Spinal cord (tissue), 10 donors: ENCODE measurements around the gene RND3. TPM values are rescaled to one million over a fixed set of nuclear protein-coding genes. Genes with fewer than 3 reads are reported as not detected.
A peak's percentile ranks its signal among the peaks of the same experiment; 100 is the strongest.

Source experiments
- DNase-seq, 6 donors: peaks; one replicate each; pipeline versions ENCODE4 v3.0.0 to v3.0.0-alpha.2; 2013 to 2015; ENCODE audit warnings: low spot score in 6 of 6, low read depth in 4 of 6
- H3K27ac ChIP-seq: one replicate; pipeline ENCODE4 v1.5.1; 2013; ENCODE audit warnings: low read depth, low read length, control low read depth
- H3K27me3 ChIP-seq: one replicate; pipeline ENCODE4 v1.6.1; 2013; ENCODE audit warnings: low read length; ENCODE audit not compliant: control insufficient read depth, insufficient read depth
- H3K36me3 ChIP-seq: one replicate; pipeline ENCODE4 v1.6.1; 2013; ENCODE audit warnings: low read length; ENCODE audit not compliant: control insufficient read depth, insufficient read depth
- H3K4me1 ChIP-seq: one replicate; pipeline ENCODE4 v1.6.1; 2013; ENCODE audit warnings: low read length; ENCODE audit not compliant: control insufficient read depth, insufficient read depth
- H3K4me3 ChIP-seq: one replicate; pipeline ENCODE4 v1.5.1; 2013; ENCODE audit warnings: low read depth, low read length, control low read depth
- H3K9me3 ChIP-seq: one replicate; pipeline ENCODE4 v1.6.1; 2013; ENCODE audit warnings: low read length; ENCODE audit not compliant: control insufficient read depth, insufficient read depth
- WGBS: methylation state at CpG from one replicate; pipeline ENCODE4 v1.1.5; 2013; ENCODE audit warnings: missing lambda C conversion rate; ENCODE audit not compliant: insufficient coverage; 5-methylcytosine and 5-hydroxymethylcytosine counted together
- polyA plus RNA-seq, 2 donors: library from polyadenylated mRNA; unstranded; fragments of 120-200 nt; gene quantifications; one replicate each; pipeline ENCODE4 v1.2.1, GENCODE V29; 2013; ENCODE audit not compliant: insufficient read length in 2 of 2
- total RNA-seq, 2 donors: library from RNA; depleted of rRNA in 1 of 2; stranded (reverse); fragments of 120-200 nt in 1 of 2; fragments of >200 nt in 1 of 2; gene quantifications; one replicate each; pipeline versions ENCODE4 v1.2.3 to v1.2.4, GENCODE V29; 2013 to 2014
- donor health status: healthy.

The RND3 gene
- total and polyA plus RNA-seq, 4 donors, result 33.7 to 62.7 (median 51.2) TPM

DNA sequence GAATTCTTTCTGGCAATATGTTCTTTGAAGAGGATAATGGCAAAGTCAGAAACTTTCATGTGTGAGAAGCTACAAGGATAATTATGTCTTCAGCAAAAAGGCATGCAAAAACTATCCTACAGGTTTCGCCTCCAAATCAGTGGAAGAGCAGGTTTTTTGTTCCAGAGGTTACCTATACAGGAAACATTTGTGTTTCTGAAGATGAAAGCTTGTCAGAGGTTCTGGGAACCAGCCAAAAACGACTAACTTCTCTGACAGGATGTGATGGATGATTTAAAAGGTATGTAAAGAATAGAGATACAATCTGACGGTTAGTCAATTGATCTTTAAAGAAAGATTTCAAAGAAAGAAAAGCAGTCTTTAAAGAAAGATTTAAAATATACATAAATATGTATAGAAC, 37.6 kb downstream of the RND3 start:
- Histone ChIP-seq H3K36me3 (no peaks in the 10 kb centered on the region), H3K4me3 (no peak overlapping the region), H3K27ac (no peak overlapping the region), H3K9me3 (no peaks in the 10 kb centered on the region), H3K4me1 (no peaks in the 10 kb centered on the region), H3K27me3 (no peaks in the 10 kb centered on the region)
- DNase-seq, result no peak
- no CpG with 5 or more reads among the region's 3 CpGs for WGBS

GRCh38 chr2:150445398-150445797, 42.1 kb downstream of the RND3 start:
- WGBS, result 94% methylated on average over 1 of the region's 1 CpG
- H3K27ac ChIP-seq, result no peak overlapping the region
- no peak for DNase-seq

DNA sequence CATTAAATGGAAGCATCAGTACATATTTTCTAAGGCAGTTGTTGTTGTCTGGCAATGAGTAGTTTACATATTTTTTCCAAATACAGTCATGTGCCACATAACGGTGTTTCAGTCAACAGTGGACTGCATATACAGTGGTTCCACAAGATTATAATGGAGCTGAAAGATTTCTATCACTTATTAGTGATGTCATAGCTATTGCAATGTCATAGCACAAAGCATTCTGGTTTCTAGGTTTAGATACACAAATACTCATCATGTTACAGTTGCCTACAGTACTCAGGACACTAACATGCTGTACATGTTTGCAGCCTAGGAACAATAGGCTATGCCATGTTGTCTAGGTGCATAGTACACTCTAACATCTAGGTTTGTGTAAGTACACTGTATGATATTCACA, 45.0 kb downstream of the RND3 start:
- H3K27ac ChIP-seq, result no peak overlapping the region
- no peaks in the 10 kb centered on the region for H3K36me3 ChIP-seq
- no peaks in the 10 kb centered on the region for H3K9me3 ChIP-seq
- no peak for DNase-seq
- no peaks in the 10 kb centered on the region for H3K27me3 ChIP-seq
- no CpG with 5 or more reads among the region's 1 CpG for WGBS
- no peak overlapping the region for H3K4me3 ChIP-seq
- no peaks in the 10 kb centered on the region for H3K4me1 ChIP-seq

More at GRCh38 chr2:150445398-150445797, 42.1 kb downstream of the RND3 start:
- Histone ChIP-seq H3K9me3 (no peaks in the 10 kb centered on the region), H3K4me1 (no peaks in the 10 kb centered on the region), H3K36me3 (no peaks in the 10 kb centered on the region), H3K27me3 (no peaks in the 10 kb centered on the region), H3K4me3 (no peak overlapping the region)

GRCh38 chr2:150441784-150442183, 45.7 kb downstream of the RND3 start:
- Histone ChIP-seq H3K36me3 (no peaks in the 10 kb centered on the region), H3K27ac (no peak overlapping the region), H3K9me3 (no peaks in the 10 kb centered on the region), H3K27me3 (no peaks in the 10 kb centered on the region), H3K4me1 (no peaks in the 10 kb centered on the region), H3K4me3 (no peak overlapping the region)
- no peak for DNase-seq
- WGBS, result no CpG with 5 or more reads among the region's 2 CpGs

DNA sequence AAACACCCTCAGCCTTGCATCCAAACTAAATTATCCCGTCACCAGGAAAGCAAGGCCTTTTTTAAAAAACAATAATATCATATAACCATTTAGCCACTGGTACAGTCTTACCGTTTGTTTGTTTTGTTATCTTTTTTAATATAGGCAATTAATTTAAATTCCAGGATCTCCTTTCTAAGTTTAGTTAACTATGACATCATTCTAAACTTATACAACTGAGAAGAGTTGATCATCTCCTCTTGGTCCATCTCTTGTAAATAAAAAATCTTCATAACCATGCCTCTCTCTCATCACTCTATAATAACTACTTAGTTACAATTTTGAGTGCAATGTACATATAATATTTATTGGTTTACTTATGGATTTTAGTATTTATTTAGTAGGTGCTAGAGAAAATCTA, 46.2 kb downstream of the RND3 start:
- H3K27ac ChIP-seq, result no peak overlapping the region
- no peak for DNase-seq
- H3K27me3 ChIP-seq, result no peaks in the 10 kb centered on the region
- H3K9me3 ChIP-seq, result no peaks in the 10 kb centered on the region
- H3K36me3 ChIP-seq, result no peaks in the 10 kb centered on the region
- WGBS, result no CpG with 5 or more reads among the region's 2 CpGs
- H3K4me3 ChIP-seq, result no peak overlapping the region
- no peaks in the 10 kb centered on the region for H3K4me1 ChIP-seq

- no peak overlapping the region for H3K4me3 ChIP-seq
- no peaks in the 10 kb centered on the region for H3K4me1 ChIP-seq
- no peak overlapping the region for H3K27ac ChIP-seq
- no peak for DNase-seq
- WGBS, result no CpG with 5 or more reads among the region's 2 CpGs
- H3K27me3 ChIP-seq, result no peaks in the 10 kb centered on the region
- H3K36me3 ChIP-seq, result no peaks in the 10 kb centered on the region
- no peaks in the 10 kb centered on the region for H3K9me3 ChIP-seq
These were observed 48.8 kb downstream of the RND3 start for GRCh38 chr2:150438654-150439053.

- no peak for DNase-seq
- Histone ChIP-seq H3K27me3 (no peaks in the 10 kb centered on the region), H3K36me3 (no peaks in the 10 kb centered on the region), H3K4me3 (no peak overlapping the region), H3K27ac (no peak overlapping the region), H3K4me1 (no peaks in the 10 kb centered on the region), H3K9me3 (no peaks in the 10 kb centered on the region)
- WGBS, result no CpG with 5 or more reads among the region's 2 CpGs
These were observed 49.4 kb downstream of the RND3 start for GRCh38 chr2:150438041-150438440.

- Histone ChIP-seq H3K4me3 (no peak overlapping the region), H3K9me3 (no peaks in the 10 kb centered on the region), H3K36me3 (no peaks in the 10 kb centered on the region), H3K27me3 (no peaks in the 10 kb centered on the region), H3K27ac (no peak overlapping the region), H3K4me1 (no peaks in the 10 kb centered on the region)
- WGBS, result 56% methylated on average over 2 of the region's 3 CpGs
- peak in 1 of 6 donors; percentile 82 for DNase-seq
These were observed 55.2 kb downstream of the RND3 start for GRCh38 chr2:150432312-150432625.

DNA sequence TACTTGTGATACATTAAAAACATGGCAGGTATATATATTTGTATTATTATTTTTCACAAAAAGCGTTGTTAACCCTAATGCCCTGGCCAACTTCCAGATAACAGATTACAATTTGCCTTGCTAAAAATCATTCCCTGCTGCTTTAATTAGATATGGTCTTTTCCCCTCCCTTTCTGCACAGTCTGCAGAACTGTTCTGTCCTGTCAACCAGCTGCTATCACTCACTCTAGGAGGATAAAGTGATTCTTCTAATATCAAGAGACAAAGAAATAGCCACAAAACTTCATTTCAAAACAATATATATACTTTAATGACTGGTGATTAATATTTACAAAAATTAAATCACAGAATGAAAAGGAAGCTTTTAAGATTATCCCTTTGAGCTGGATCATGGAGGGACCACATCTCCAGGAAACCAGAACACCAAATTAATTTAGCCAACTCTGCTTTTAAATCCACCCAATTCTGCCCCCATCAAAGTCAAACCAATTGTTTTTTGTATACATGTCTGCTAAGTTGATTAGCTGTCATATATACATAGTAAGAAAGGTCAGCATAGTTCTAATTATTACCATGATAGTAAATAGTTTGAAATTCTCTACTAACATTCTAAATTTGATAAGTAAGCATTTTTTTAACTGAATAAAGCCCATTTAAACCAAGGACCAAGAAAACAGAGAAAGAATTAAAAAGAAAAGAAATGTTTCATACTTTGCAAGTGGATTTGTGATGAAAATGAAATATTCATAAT, 55.7 kb downstream of the RND3 start:
- H3K27me3 ChIP-seq, result no peaks in the 10 kb centered on the region
- no peak overlapping the region for H3K27ac ChIP-seq
- no peak overlapping the region for H3K4me3 ChIP-seq
- no peaks in the 10 kb centered on the region for H3K36me3 ChIP-seq
- no peaks in the 10 kb centered on the region for H3K4me1 ChIP-seq
- whole genome bisulfite sequencing, result no CpG with 5 or more reads among the region's 1 CpG
- no peaks in the 10 kb centered on the region for H3K9me3 ChIP-seq
- DNase-seq, result peak in 1 of 6 donors; percentile 31

DNA sequence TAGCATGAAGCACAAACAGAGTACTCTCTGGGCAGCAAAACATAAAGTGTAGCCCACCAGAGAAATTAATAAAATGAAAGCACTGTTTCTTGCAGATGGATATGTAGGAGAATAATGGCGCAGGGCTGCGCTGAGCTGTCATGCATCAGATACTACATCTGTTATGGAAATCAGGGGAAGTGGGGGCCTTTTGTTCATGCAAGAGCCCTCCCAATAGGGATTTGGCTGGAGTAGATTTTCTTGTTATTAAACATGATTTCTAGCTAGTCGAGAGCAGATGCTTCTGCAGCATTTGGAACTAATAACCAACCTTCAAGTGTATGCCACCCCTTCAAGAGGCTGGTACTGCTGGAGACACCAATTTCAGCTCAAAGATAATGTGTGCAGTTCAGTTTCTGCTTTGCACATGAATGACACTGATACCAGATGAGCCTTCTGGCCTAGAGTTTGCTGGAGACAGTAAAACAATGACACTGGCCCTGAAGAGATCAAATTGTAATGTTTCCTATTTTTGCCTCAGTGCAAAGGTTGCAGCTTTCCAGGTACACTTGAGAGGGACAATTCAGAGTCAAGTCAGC, 58.0 kb downstream of the RND3 start:
- 60% methylated on average over 1 of the region's 3 CpGs for WGBS
- peak in 2 of 6 donors; percentile 79 to 90 for DNase-seq
- Histone ChIP-seq H3K27me3 (no peaks in the 10 kb centered on the region), H3K4me1 (peaks cover 8% of the 10 kb centered on the region), H3K36me3 (no peaks in the 10 kb centered on the region), H3K9me3 (no peaks in the 10 kb centered on the region), H3K4me3 (no peak overlapping the region), H3K27ac (no peak overlapping the region)
